Progenitor cell of endocrine pancreas (in vitro differentiated cells): Measurements from ENCODE around the gene FGB. TPM values are rescaled to one million over a fixed set of nuclear protein-coding genes. Genes with fewer than 3 reads are reported as not detected.
"Not testable (repeated sequence)": the region's sequence is repeated elsewhere in the genome, so short reads cannot be mapped to it uniquely, and the experiment has no call there.

Experiments
- DNase-seq: peaks from one replicate; pipeline ENCODE4 v3.0.0; 2021; ENCODE audit warnings: low spot score; ENCODE audit not compliant: unreplicated experiment
- H3K27ac Mint-ChIP-seq: 2 replicates; pipeline ENCODE4 v1.8.0; 2021; ENCODE audit warnings: mild to moderate bottlenecking, moderate library complexity, mixed read lengths
- H3K27me3 Mint-ChIP-seq: 2 replicates; pipeline ENCODE4 v1.8.0; 2021; ENCODE audit warnings: mixed read lengths
- H3K36me3 Mint-ChIP-seq: 2 replicates; pipeline ENCODE4 v1.8.0; 2022; ENCODE audit warnings: mixed read lengths; ENCODE audit not compliant: insufficient read depth
- H3K4me1 Mint-ChIP-seq: 2 replicates; pipeline ENCODE4 v1.8.0; 2021; ENCODE audit warnings: low read depth, mixed read lengths
- H3K4me3 Mint-ChIP-seq: 2 replicates; pipeline ENCODE4 v1.8.0; 2021; ENCODE audit warnings: low read depth, mild to moderate bottlenecking, moderate library complexity, mixed read lengths
- H3K9me3 Mint-ChIP-seq: 2 replicates; pipeline ENCODE4 v1.8.0; 2021; ENCODE audit warnings: low read depth, mixed read lengths
- CTCF ChIP-seq: fragments of 200-600 bp; sonication (generic); IDR thresholded peaks from one replicate; pipeline ENCODE4 v1.5.0; 2021; ENCODE audit warnings: antibody characterized with exemption, mild to moderate bottlenecking; ENCODE audit not compliant: unreplicated experiment
- total RNA-seq: library from RNA; stranded (reverse); gene quantifications from 2 replicates; pipeline ENCODE4 v1.2.1, GENCODE V29; 2021

The FGB gene
- total RNA-seq, 1 donor from 2014 or later = 37.7 TPM

DNA sequence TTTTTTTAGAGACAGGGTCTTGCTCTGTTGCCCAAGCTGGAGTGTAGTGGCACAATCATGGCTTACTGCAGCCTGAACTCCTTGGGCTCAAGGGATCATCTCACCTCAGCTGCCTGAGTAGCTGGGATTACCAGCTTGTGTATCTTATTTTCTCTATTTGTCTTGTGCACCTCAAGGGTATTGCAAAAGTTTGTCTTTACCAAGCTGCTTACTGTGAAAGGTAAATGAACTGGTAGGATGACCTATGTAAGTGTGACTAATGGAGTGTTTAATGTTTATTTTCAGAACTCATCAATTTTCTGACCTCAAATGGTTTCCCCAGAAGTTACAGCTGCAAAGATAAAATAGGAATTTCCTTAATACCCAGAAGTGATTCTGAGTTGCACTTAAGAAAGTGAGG, 33.0 kb downstream of the FGB start:
- peaks cover 6% of the 10 kb centered on the region for H3K9me3 Mint-ChIP-seq

GRCh38 chr4:154597281-154597680, 34.5 kb downstream of the FGB start:
- not testable (repeated sequence) for H3K4me3 Mint-ChIP-seq, DNase-seq, H3K9me3 Mint-ChIP-seq, H3K27me3 Mint-ChIP-seq, H3K27ac Mint-ChIP-seq, H3K36me3 Mint-ChIP-seq
- H3K4me1 Mint-ChIP-seq = peaks cover 34% of the 10 kb centered on the region

More for the DNA sequence above, 33.0 kb downstream of the FGB start:
- Mint-ChIP-seq H3K27me3 (no peaks in the 10 kb centered on the region), H3K4me3 (no peak overlapping the region), H3K36me3 (no peaks in the 10 kb centered on the region), H3K27ac (no peak overlapping the region), H3K4me1 (peaks cover 36% of the 10 kb centered on the region)
- DNase-seq = no peak
- no peak for TF ChIP-seq CTCF

- H3K27ac Mint-ChIP-seq = no peak overlapping the region
- H3K4me3 Mint-ChIP-seq = no peak overlapping the region
- H3K36me3 Mint-ChIP-seq = no peaks in the 10 kb centered on the region
- H3K4me1 Mint-ChIP-seq = peaks cover 30% of the 10 kb centered on the region
- H3K9me3 Mint-ChIP-seq = peaks cover 6% of the 10 kb centered on the region
- no peak for TF ChIP-seq CTCF
- no peak for DNase-seq
- no peaks in the 10 kb centered on the region for H3K27me3 Mint-ChIP-seq
These were observed 35.3 kb downstream of the FGB start for GRCh38 chr4:154597798-154598774.

DNA sequence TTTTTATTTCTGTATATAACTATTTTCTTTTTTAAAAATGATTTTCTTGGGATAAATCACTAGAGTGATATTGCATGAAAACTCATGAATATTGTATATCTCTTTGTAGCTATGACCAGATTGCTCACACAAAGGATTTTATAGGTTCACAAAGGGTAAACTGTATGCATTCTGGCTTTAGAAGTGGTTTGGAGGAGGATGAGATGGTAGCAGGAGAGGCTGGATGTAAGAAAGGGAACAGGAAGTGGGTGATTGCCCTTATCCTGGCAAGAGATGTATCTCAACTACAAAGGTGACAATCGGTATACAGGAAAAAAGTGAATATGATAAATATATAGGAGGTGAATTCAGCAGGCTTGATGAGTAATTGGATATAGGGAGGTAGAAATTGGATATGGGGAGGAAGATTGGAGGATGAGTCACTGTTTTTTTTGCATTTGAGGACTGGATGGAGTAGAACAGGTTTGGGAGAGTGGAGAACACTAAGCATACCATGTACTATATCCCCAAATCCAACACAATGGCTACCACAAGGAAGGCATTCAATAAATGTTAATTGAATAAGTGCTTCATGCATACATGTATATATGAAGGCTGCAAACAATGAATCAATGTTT, 39.7 kb downstream of the FGB start:
- no peaks in the 10 kb centered on the region for H3K9me3 Mint-ChIP-seq
- TF ChIP-seq CTCF = no peak
- no peak for DNase-seq

GRCh38 chr4:154603033-154603943, 40.5 kb downstream of the FGB start:
- Mint-ChIP-seq H3K4me3 (no peak overlapping the region), H3K9me3 (no peaks in the 10 kb centered on the region), H3K27me3 (no peaks in the 10 kb centered on the region), H3K27ac (no peak overlapping the region), H3K36me3 (no peaks in the 10 kb centered on the region), H3K4me1 (peaks cover 4% of the 10 kb centered on the region)
- TF ChIP-seq CTCF = no peak
- no peak for DNase-seq

More for the DNA sequence above, 39.7 kb downstream of the FGB start:
- H3K36me3 Mint-ChIP-seq = no peaks in the 10 kb centered on the region
- no peak overlapping the region for H3K27ac Mint-ChIP-seq
- peaks cover 10% of the 10 kb centered on the region for H3K4me1 Mint-ChIP-seq
- H3K27me3 Mint-ChIP-seq = no peaks in the 10 kb centered on the region
- no peak overlapping the region for H3K4me3 Mint-ChIP-seq
